ENCODE measurements around the gene NOSTRIN.
"Not testable (repeated sequence)": the region's sequence is repeated elsewhere in the genome, so short reads cannot be mapped to it uniquely, and the experiment has no call there.

NOSTRIN gene

DNA sequence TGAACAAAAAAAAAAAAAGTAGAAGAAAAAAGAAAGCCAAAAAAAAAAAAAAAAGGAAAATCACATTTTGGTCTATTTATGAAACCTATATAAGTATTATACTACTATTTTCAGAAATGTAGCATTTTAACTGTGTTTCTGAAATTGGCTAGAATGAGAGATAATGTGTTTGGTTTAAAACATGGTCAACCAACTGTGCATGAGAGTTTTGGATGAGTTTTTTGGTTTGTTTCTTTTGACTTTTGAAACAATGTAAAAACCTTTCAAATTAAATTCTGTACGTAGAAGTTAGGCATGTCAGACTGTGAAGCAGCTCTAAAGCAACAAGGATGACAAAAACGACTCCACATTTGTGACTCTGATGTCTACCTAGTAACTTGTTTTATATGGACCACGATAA, 53.2 kb downstream of the NOSTRIN start (continued):
- no peak for TF ChIP-seq ZNF10 (tag by site-specific recombination; IDR thresholded peaks at IDR 0.05)
- no peak for TF ChIP-seq ZNF707 (tag by site-specific recombination; IDR thresholded peaks at IDR 0.05)
- no peak for TF ChIP-seq ZNF48 (tag by site-specific recombination; IDR thresholded peaks at IDR 0.05)
- no peak for TF ChIP-seq ZNF792 (tag by site-specific recombination; IDR thresholded peaks at IDR 0.05)
- TF ChIP-seq ZNF76 (tag by site-specific recombination; IDR thresholded peaks at IDR 0.05; ENCODE audit: borderline replicate concordance, low read depth) = no peak
- no peak for TF ChIP-seq KLF7 (tag by site-specific recombination; IDR thresholded peaks at IDR 0.05; ENCODE audit: borderline replicate concordance)

DNA sequence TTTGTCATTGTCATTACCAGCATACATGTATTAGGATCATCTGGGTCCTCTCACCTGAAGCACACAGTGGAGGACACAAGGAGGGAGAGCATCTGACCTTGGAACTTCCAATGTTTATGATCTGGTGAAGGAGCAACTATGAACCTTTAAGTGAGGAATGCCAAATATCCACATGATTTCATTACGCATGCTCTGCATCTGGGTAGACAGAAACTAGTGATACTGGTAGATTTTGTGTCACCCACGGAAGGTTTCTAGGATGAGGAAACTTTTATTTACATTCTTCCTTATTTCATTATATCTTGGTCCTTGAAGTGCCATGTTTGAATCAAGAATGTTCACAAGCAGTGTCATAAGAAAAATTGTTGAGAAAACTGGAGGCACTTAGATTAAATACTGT, 55.7 kb downstream of the NOSTRIN start:
- Histone ChIP-seq H3K36me3 (ENCODE audit: control insufficient read depth in 2 of 2, insufficient read depth in 1 of 2, low read length in 2 of 2) (peaks cover 0 to 40% of the 10 kb centered on the region in 2 experiments; a peak in 2 of 3 replicates), H3K27ac (ENCODE audit: extremely low read depth, low read depth, low read length) (no peak overlapping the region), H3K9me3 (ENCODE audit: control insufficient read depth, insufficient read depth, low read depth, low read length) (no peaks in the 10 kb centered on the region), H3K4me3 (ENCODE audit: low read depth, low read length) (no peak overlapping the region), H3K4me1 (ENCODE audit: control insufficient read depth, insufficient read depth, low read length) (0 out of 2 replicates have a peak, but pooled peaks cover 8% of the 10 kb centered on the region)
- ChIA-PET CTCF (interaction anchor here (1.0 kb wide), 1 partner anchor 8 kb away, joined by 6 read pairs; no protein-coding TSS in a partner anchor), POLR2A (no interaction called here)
- TF ChIP-seq ZNF423 (tag by site-specific recombination; IDR thresholded peaks at IDR 0.05) (no peak), ZNF394 (tag by site-specific recombination; IDR thresholded peaks at IDR 0.05; ENCODE audit: borderline replicate concordance) (no peak), ZNF600 (tag by site-specific recombination; IDR thresholded peaks at IDR 0.05) (no peak), ZNF155 (tag by site-specific recombination; IDR thresholded peaks at IDR 0.05) (no peak), ZNF530 (tag by site-specific recombination; IDR thresholded peaks at IDR 0.05; ENCODE audit: low read depth) (no peak)
- TF ChIP-seq, protein P1, sequence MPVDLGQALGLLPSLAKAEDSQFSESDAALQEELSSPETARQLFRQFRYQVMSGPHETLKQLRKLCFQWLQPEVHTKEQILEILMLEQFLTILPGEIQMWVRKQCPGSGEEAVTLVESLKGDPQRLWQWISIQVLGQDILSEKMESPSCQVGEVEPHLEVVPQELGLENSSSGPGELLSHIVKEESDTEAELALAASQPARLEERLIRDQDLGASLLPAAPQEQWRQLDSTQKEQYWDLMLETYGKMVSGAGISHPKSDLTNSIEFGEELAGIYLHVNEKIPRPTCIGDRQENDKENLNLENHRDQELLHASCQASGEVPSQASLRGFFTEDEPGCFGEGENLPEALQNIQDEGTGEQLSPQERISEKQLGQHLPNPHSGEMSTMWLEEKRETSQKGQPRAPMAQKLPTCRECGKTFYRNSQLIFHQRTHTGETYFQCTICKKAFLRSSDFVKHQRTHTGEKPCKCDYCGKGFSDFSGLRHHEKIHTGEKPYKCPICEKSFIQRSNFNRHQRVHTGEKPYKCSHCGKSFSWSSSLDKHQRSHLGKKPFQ (tag by site-specific recombination; IDR thresholded peaks at IDR 0.05) = no peak
- TF ChIP-seq, protein P2, sequence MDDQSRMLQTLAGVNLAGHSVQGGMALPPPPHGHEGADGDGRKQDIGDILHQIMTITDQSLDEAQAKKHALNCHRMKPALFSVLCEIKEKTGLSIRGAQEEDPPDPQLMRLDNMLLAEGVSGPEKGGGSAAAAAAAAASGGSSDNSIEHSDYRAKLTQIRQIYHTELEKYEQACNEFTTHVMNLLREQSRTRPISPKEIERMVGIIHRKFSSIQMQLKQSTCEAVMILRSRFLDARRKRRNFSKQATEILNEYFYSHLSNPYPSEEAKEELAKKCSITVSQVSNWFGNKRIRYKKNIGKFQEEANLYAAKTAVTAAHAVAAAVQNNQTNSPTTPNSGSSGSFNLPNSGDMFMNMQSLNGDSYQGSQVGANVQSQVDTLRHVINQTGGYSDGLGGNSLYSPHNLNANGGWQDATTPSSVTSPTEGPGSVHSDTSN (CRISPR knock-in tag; IDR thresholded peaks at IDR 0.05) = no peak

DNA sequence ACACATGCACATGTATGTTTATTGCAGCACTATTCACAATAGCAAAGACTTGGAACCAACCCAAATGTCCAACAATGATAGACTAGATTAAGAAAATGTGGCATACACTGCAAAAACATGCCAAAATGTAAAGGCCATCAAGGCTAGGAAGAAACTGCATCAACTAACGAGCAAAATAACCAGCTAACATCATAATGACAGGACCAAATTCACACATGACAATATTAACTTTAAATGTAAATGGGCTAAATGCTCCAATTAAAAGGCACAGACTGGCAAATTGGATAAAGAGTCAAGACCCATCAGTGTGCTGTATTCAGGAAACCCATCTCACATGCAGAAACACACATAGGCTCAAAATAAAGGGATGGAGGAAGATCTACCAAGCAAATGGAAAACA, 64.7 kb downstream of the NOSTRIN start:
- peaks cover 8 to 40% of the 10 kb centered on the region in 2 experiments for H3K36me3 ChIP-seq (ENCODE audit: control insufficient read depth in 2 of 2, insufficient read depth in 1 of 2, low read length in 2 of 2)
- H3K9me3 ChIP-seq (ENCODE audit: control insufficient read depth, insufficient read depth, low read depth, low read length); H3K4me1 ChIP-seq (ENCODE audit: control insufficient read depth, insufficient read depth, low read length); H3K4me3 ChIP-seq (ENCODE audit: low read depth, low read length); POLR2A ChIA-PET; H3K27ac ChIP-seq (ENCODE audit: extremely low read depth, low read depth, low read length); CTCF ChIA-PET: not testable (repeated sequence)

DNA sequence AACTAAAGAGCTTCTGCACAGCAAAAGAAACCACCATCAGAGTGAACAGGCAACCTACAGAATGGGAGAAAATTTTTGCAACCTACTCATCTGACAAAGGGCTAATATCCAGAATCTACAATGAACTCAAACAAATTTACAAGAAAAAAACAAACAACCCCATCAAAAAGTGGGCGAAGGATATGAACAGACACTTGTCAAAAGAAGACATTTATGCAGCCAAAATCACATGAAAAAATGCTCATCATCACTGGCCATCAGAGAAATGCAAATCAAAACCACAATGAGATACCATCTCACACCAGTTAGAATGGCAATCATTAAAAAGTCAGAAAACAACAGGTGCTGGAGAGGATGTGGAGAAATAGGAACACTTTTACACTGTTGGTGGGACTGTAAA, 67.9 kb downstream of the NOSTRIN start:
- peaks cover 8 to 36% of the 10 kb centered on the region in 2 experiments for H3K36me3 ChIP-seq (ENCODE audit: control insufficient read depth in 2 of 2, insufficient read depth in 1 of 2, low read length in 2 of 2)
- H3K4me3 ChIP-seq (ENCODE audit: low read depth, low read length); CTCF ChIA-PET; POLR2A ChIA-PET; H3K27ac ChIP-seq (ENCODE audit: extremely low read depth, low read depth, low read length); H3K4me1 ChIP-seq (ENCODE audit: control insufficient read depth, insufficient read depth, low read length); H3K9me3 ChIP-seq (ENCODE audit: control insufficient read depth, insufficient read depth, low read depth, low read length): not testable (repeated sequence)

DNA sequence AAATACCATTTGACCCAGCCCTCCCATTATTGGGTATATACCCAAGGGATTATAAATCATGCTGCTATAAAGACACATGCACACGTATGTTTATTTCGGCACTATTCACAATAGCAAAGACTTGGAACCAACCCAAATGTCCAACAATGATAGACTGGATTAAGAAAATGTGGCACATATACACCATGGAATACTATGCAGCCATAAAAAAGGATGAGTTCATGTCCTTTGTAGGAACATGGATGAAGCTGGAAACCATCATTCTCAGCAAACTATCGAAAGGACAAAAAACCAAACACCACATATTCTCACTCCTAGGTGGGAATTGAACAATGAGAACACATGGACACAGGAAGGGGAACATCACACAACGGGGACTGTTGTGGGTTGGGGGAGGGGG, 68.4 kb downstream of the NOSTRIN start:
- POLR2A ChIA-PET; H3K27ac ChIP-seq (ENCODE audit: extremely low read depth, low read depth, low read length); H3K4me1 ChIP-seq (ENCODE audit: control insufficient read depth, insufficient read depth, low read length); H3K9me3 ChIP-seq (ENCODE audit: control insufficient read depth, insufficient read depth, low read depth, low read length); H3K4me3 ChIP-seq (ENCODE audit: low read depth, low read length); CTCF ChIA-PET: not testable (repeated sequence)
- TF ChIP-seq ZNF146 (tag by site-specific recombination; IDR thresholded peaks at IDR 0.05) = peak; percentile 84
- H3K36me3 ChIP-seq (ENCODE audit: control insufficient read depth in 2 of 2, insufficient read depth in 1 of 2, low read length in 2 of 2) = peaks cover 8 to 38% of the 10 kb centered on the region in 2 experiments

Data from HEK293 (cell line).